Coronary artery (tissue), 2 donors: ENCODE measurements around the gene SMIM32.

Experiments used
- DNase-seq: peaks from one replicate; pipeline ENCODE4 v3.0.0-alpha.2; 2017; ENCODE audit warnings: low spot score
- H3K27ac ChIP-seq, 2 donors: fragments of 200-600 bp; sonication (generic); one replicate each; pipeline ENCODE4 v1.5.1; 2016 to 2019
- H3K4me3 ChIP-seq: fragments of 200-600 bp; sonication (generic); 2 replicates; pipeline ENCODE4 v1.5.1; 2016; ENCODE audit warnings: mild to moderate bottlenecking, moderate library complexity
- TF ChIP-seq, protein P1 (sequence below): fragments of 200-600 bp; sonication (generic); IDR thresholded peaks from one replicate; pipeline ENCODE4 v1.5.1; 2019; ENCODE audit warnings: antibody characterized with exemption

The SMIM32 gene

DNA sequence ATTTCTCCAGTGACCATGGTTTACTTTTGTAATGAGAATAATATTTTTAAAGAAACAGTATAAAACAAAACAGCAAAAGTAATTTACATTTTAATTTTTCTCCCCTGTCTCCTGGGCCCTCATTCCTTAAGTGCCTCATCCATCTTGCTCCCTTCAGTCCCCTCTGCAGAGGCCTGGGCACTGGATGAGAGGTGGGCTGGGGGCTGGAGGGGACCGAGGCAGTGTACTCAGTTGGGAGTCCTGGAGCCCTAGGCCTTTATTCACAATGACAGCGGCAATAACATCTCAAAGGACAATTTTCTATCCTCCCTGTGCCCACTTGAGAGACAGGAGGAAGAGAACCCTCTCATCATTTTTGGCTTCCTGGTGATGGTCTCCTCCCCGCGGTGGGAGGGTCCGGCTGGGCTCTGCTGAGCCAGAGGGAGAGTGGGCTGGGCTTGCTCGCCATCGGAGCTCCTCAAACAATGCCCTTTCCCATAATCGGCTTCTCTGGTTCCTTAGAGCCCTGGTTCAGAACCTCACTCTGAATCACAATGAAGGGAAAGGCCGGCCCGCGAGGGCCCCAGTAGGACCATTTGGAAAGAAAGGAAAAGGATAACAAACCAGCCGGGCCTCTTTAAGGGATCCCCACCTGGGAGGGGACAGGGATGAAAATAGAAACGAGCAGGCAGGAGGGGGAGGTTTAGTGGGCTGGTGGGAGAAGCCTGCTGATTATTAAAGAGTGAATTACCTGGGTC lies 9.7 kb upstream of the SMIM32 start:
- TF ChIP-seq, protein P1, sequence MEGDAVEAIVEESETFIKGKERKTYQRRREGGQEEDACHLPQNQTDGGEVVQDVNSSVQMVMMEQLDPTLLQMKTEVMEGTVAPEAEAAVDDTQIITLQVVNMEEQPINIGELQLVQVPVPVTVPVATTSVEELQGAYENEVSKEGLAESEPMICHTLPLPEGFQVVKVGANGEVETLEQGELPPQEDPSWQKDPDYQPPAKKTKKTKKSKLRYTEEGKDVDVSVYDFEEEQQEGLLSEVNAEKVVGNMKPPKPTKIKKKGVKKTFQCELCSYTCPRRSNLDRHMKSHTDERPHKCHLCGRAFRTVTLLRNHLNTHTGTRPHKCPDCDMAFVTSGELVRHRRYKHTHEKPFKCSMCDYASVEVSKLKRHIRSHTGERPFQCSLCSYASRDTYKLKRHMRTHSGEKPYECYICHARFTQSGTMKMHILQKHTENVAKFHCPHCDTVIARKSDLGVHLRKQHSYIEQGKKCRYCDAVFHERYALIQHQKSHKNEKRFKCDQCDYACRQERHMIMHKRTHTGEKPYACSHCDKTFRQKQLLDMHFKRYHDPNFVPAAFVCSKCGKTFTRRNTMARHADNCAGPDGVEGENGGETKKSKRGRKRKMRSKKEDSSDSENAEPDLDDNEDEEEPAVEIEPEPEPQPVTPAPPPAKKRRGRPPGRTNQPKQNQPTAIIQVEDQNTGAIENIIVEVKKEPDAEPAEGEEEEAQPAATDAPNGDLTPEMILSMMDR: no peak
- peak; percentile 45 for DNase-seq
- Histone ChIP-seq H3K27ac (no peak overlapping the region), H3K4me3 (no peak overlapping the region)

DNA sequence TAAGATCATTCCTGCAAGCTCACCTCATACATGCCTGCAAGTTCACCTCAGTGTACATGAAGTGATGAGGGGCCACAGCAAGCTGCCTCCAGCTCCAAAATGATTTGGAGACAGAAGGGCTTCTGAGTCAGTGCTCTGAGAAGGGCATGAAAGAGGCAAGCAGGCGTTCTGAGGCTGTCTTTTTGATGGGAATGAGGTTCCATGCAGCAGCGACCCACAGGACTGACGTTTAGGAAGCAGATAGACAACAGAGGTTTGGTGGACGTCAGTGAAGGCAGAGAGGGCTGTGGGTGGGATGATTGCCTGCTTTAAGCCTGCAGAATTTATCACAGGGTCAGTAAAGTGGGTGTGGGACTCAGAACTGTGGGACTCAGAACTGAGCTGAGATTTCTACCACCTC lies 8.9 kb upstream of the SMIM32 start:
- TF ChIP-seq, protein P1: no peak
- peak; percentile 52 for DNase-seq
- no peak overlapping the region for H3K4me3 ChIP-seq
- H3K27ac ChIP-seq: no peak overlapping the region

DNA sequence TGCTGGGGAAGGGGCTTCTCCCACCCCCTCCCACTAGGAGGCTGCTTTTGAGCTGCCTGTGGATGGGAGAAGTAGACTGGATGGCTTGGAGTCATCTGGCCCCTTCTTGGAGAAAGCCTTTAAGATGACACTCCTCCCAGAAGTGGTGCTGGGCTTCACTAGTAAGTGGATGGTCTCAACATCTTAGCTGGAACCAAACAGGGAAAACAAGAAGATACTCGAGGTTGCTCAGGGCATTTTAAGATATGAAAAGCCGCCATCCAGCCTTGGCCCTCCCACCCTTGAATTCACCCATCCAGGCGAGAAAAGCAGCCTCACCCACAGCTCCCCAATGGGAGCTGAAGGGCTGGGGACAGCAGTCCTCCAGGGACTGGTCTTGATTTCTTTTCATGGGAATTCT lies 7.8 kb upstream of the SMIM32 start:
- TF ChIP-seq, protein P1: no peak

DNA sequence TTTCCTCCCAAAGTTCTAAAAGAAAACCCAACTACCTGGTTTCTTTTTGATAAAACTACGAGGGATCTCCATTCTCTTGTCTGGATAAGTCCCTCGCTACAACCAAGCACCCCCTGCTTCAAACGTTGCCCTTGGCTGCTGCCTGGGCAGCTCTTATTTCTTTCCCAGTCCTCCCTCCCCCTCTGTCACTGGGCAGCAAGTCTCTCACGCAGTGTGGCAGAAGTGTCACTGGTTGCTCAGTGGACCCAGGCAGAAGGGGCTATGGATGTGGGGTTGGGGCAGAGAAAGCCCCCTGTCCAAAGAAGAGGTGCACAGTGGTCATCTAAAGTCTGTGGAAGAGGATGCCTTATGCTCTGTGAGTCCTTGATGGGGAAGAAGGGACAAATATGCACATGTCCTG lies 7.2 kb upstream of the SMIM32 start:
- Histone ChIP-seq H3K27ac (no peak overlapping the region), H3K4me3 (no peak overlapping the region)
- peak; percentile 49 for DNase-seq
- TF ChIP-seq, protein P1: no peak

More for the DNA sequence above, 7.8 kb upstream of the SMIM32 start:
- Histone ChIP-seq H3K27ac (no peak overlapping the region), H3K4me3 (no peak overlapping the region)
- peak; percentile 24 for DNase-seq

DNA sequence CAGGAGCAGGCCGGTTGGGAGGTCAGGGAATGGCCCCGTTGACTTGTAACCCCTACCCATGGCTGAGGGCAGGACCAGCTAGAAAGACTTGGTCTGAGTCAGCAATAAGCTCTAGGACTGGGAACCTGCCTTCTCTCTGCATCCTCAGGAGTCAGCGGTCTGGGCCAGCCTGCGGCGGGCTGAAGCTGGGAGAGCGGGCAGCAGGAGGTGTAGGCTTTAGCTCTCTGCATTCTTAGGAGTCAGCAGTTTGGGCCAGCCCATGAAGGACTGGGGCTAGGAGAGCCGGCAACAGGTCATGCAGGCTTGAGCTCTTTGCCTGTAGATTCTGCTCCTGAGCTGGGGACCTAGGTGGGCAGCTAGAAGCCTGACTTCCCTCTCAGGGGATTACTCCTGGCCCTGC lies 6.4 kb upstream of the SMIM32 start:
- peak; percentile 62 for DNase-seq
- H3K27ac ChIP-seq: no peak overlapping the region
- no peak overlapping the region for H3K4me3 ChIP-seq
- TF ChIP-seq, protein P1: no peak

DNA sequence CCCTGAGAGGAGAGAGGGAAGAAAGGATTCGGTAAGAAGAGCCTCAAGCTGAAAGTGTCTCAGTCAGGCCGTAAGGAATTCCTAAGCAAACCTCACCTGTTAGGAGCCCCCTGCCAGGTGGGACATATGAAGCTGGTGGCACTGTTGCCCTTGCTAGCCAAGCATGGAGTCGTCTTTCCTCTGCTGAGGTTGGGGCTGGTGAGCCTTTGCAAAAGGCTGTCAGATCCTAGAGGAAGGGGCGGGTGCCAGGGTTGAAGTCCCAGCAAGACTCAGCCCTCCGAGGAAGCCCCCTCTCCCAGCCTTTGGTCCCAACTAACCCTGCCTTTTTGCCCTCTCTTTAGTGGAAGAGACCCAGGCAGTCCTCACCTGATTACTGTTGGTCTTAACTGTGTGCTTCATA lies 5.5 kb upstream of the SMIM32 start:
- DNase-seq: peak; percentile 61

More for the DNA sequence above, 5.5 kb upstream of the SMIM32 start:
- TF ChIP-seq, protein P1: no peak
- no peak overlapping the region for H3K4me3 ChIP-seq
- H3K27ac ChIP-seq: no peak overlapping the region
